ACC112 (cell line): ENCODE measurements around the gene THUMPD3.

Source experiments
- H2AFZ ChIP-seq: fragments of 200-600 bp; sonication (generic); one replicate; pipeline ENCODE4 v1.6.0; 2017; ENCODE audit warnings: antibody characterized with exemption, low read length; ENCODE audit not compliant: unreplicated experiment
- H3K27ac ChIP-seq: fragments of 200-600 bp; sonication (generic); 2 replicates; pipeline ENCODE4 v1.5.1; 2014; ENCODE audit warnings: low read depth, mild to moderate bottlenecking, antibody characterized with exemption, low read length, moderate library complexity
- H3K27me3 ChIP-seq: fragments of 200-600 bp; sonication (generic); 2 replicates; pipeline ENCODE4 v1.6.1; 2014; ENCODE audit warnings: mild to moderate bottlenecking, antibody characterized with exemption, low read length, moderate library complexity, mixed read lengths; ENCODE audit not compliant: insufficient read depth
- H3K36me3 ChIP-seq: fragments of 200-600 bp; sonication (generic); 2 replicates; pipeline ENCODE4 v1.6.1; 2016; ENCODE audit warnings: mild to moderate bottlenecking, antibody characterized with exemption, low read length, moderate library complexity, mixed read lengths; ENCODE audit not compliant: insufficient read depth
- H3K4me1 ChIP-seq: fragments of 200-600 bp; sonication (generic); one replicate; pipeline ENCODE4 v1.6.1; 2016; ENCODE audit warnings: low read length, mixed read lengths; ENCODE audit not compliant: insufficient read depth, unreplicated experiment, control insufficient read depth
- H3K4me3 ChIP-seq: fragments of 200-600 bp; sonication (generic); 2 replicates; pipeline ENCODE4 v1.5.1; 2014; ENCODE audit warnings: mild to moderate bottlenecking, low read depth, low read length
- H3K79me2 ChIP-seq: fragments of 200-600 bp; sonication (generic); one replicate; pipeline ENCODE4 v1.6.0; 2016; ENCODE audit warnings: low read length; ENCODE audit not compliant: control insufficient read depth, unreplicated experiment, insufficient read depth

The THUMPD3 gene

GRCh38 chr3:9352917-9353752 lies 9.7 kb upstream of the THUMPD3 start:
- Histone ChIP-seq H3K4me1 (peaks cover 35% of the 10 kb centered on the region), H3K27me3 (no peaks in the 10 kb centered on the region), H3K79me2 (no peaks in the 10 kb centered on the region), H3K4me3 (no peak overlapping the region), H3K27ac (no peak overlapping the region), H3K36me3 (no peaks in the 10 kb centered on the region), H2AFZ (no peak overlapping the region)

DNA sequence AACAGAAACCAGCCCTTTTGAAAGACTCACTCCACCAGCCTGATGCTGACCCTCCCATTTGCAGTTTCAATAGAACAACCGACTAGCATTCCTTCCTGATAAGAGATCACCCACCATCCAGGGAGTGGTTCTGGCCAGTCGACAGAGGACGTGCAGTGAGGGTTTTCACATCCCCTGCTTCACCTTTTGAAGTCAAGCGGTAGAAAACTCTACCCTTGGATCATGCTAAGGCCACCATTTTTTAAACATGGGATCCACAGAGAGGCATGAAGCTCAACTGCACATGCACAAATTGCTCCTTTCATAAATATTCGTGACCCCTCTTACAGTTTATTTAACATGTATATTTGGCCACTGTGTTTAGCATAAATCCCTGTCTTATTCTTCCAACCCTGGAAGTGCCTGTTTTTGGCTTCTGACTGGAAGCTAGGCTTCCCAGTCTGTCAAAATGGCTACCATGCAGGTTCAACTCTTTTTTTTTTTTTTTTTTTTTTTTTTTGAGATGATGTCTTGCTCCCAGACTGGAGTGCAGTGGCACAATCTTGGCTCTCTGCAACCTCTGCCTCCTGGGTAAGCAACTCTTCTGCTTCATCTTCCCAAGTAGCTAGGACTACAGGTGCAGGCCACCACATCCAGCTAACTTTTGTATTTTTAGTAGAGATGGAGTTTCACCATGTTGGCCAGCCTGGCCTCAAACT lies 1.0 kb upstream of the THUMPD3 start:
- peaks cover 22% of the 10 kb centered on the region for H3K79me2 ChIP-seq
- H3K4me3 ChIP-seq, result peak overlapping the region; percentile 83
- peaks cover 14% of the 10 kb centered on the region for H3K36me3 ChIP-seq
- H3K27ac ChIP-seq, result no peak overlapping the region
- H3K4me1 ChIP-seq, result peaks cover 7% of the 10 kb centered on the region
- no peaks in the 10 kb centered on the region for H3K27me3 ChIP-seq
- no peak overlapping the region for H2AFZ ChIP-seq

DNA sequence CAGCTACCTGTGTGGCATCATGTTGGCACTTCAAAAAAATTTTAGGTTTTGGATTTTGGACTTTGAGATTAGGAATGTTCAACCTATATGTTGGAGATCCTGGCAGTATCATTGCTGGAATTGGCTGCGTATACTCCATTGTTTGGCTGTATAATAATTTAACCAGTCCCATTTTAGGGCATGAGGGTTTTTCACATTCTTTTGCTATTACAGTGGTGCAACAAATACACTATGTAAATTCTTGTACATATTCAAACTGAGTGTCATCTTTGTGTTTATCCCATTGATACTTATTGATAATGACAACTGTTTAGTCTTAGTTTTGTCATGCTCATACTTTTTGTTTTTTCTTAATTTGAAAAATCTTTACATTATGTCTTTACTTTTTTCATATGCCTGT lies 6.7 kb downstream of the THUMPD3 start:
- Histone ChIP-seq H2AFZ (no peak overlapping the region), H3K27me3 (no peaks in the 10 kb centered on the region), H3K4me1 (no peaks in the 10 kb centered on the region), H3K27ac (no peak overlapping the region), H3K36me3 (peaks cover 54% of the 10 kb centered on the region), H3K4me3 (no peak overlapping the region), H3K79me2 (peaks cover 8% of the 10 kb centered on the region)

DNA sequence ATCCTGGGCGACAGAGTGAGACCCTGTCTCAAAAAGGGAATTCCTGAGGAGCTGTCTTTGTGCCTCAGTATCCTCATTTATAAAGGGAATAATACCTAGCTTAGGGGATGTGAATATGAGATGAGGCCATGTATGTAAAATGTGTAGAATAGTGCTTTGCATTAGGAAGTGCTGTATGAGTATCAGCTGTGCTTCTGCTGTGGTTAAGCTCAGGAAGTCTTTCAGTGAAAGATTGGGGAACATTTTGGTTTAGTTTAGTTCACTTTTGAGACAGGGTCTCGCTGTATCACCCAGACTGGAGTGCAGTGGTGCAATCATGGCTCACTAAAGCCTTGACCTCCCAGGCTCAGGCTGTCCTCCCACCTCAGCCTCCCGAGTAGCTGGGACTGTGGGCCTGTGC lies 10.6 kb downstream of the THUMPD3 start:
- Histone ChIP-seq H3K27ac (no peak overlapping the region), H3K36me3 (peaks cover 65% of the 10 kb centered on the region), H2AFZ (no peak overlapping the region), H3K4me1 (no peaks in the 10 kb centered on the region), H3K27me3 (no peaks in the 10 kb centered on the region), H3K79me2 (peaks cover 5% of the 10 kb centered on the region), H3K4me3 (no peak overlapping the region)

- H3K27me3 ChIP-seq, result no peaks in the 10 kb centered on the region
- no peaks in the 10 kb centered on the region for H3K4me1 ChIP-seq
- H3K4me3 ChIP-seq, result no peak overlapping the region
- H3K27ac ChIP-seq, result no peak overlapping the region
- no peak overlapping the region for H2AFZ ChIP-seq
- H3K79me2 ChIP-seq, result peaks cover 5% of the 10 kb centered on the region
- peaks cover 58% of the 10 kb centered on the region for H3K36me3 ChIP-seq
Measured at GRCh38 chr3:9377981-9378380, 15.1 kb downstream of the THUMPD3 start.

GRCh38 chr3:9379327-9379726 lies 16.5 kb downstream of the THUMPD3 start:
- H3K4me3 ChIP-seq, result no peak overlapping the region
- peaks cover 51% of the 10 kb centered on the region for H3K36me3 ChIP-seq
- H3K27ac ChIP-seq, result no peak overlapping the region
- H3K27me3 ChIP-seq, result no peaks in the 10 kb centered on the region
- no peak overlapping the region for H2AFZ ChIP-seq
- peaks cover 5% of the 10 kb centered on the region for H3K4me1 ChIP-seq
- H3K79me2 ChIP-seq, result peaks cover 5% of the 10 kb centered on the region

DNA sequence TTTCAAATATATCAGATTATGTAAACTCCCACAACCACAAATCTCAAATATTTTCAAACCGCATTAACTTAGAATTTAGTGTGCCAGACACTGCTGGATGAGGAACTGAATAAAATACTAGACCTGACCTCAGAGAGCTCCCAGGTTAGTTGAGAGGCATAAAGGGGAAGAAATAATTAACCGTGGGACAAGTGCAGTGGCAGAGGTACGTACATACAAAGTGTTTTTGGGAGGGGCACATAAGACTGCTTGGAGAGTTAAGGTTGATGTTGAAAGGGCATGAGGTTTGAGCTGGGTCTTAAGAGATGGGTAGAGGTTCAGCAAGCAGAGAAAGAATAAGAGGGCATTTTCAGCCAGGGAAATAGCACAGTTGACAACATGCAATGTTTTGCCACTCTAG lies 17.2 kb downstream of the THUMPD3 start:
- no peak overlapping the region for H3K27ac ChIP-seq
- peaks cover 47% of the 10 kb centered on the region for H3K36me3 ChIP-seq
- H3K27me3 ChIP-seq, result no peaks in the 10 kb centered on the region
- H3K4me1 ChIP-seq, result peaks cover 8% of the 10 kb centered on the region
- H2AFZ ChIP-seq, result no peak overlapping the region
- peaks cover 5% of the 10 kb centered on the region for H3K79me2 ChIP-seq
- H3K4me3 ChIP-seq, result no peak overlapping the region

- no peak overlapping the region for H2AFZ ChIP-seq
- H3K4me3 ChIP-seq, result no peak overlapping the region
- H3K27me3 ChIP-seq, result no peaks in the 10 kb centered on the region
- peaks cover 8% of the 10 kb centered on the region for H3K4me1 ChIP-seq
- peaks cover 20% of the 10 kb centered on the region for H3K79me2 ChIP-seq
- H3K36me3 ChIP-seq, result peaks cover 50% of the 10 kb centered on the region
- H3K27ac ChIP-seq, result peak overlapping the region; percentile 23
Measured at GRCh38 chr3:9384141-9384828, 21.4 kb downstream of the THUMPD3 start.

- Histone ChIP-seq H3K4me3 (no peak overlapping the region), H3K36me3 (peaks cover 58% of the 10 kb centered on the region), H3K4me1 (peaks cover 8% of the 10 kb centered on the region), H3K27me3 (no peaks in the 10 kb centered on the region), H2AFZ (no peak overlapping the region), H3K27ac (peak overlapping the region; percentile 37; the same call in 1 of the 2 replicates), H3K79me2 (peaks cover 29% of the 10 kb centered on the region)
Measured at GRCh38 chr3:9385187-9386077, 22.6 kb downstream of the THUMPD3 start.

- no peak overlapping the region for H3K4me3 ChIP-seq
- H3K27ac ChIP-seq, result 0 out of 2 replicates have a peak overlapping the region, but pooled peaks have one; percentile 37
- peaks cover 60% of the 10 kb centered on the region for H3K36me3 ChIP-seq
- H3K79me2 ChIP-seq, result peaks cover 36% of the 10 kb centered on the region
- no peaks in the 10 kb centered on the region for H3K27me3 ChIP-seq
- H3K4me1 ChIP-seq, result peaks cover 8% of the 10 kb centered on the region
- H2AFZ ChIP-seq, result no peak overlapping the region
Measured at GRCh38 chr3:9386078-9386459, 23.2 kb downstream of the THUMPD3 start.
